GM19468 (cell line): Measurements from ENCODE around the gene REXO2.
A peak's percentile ranks its signal among the peaks of the same experiment; 100 is the strongest.

Experiments
- ATAC-seq: cut with Tn5 transposase; IDR thresholded peaks from one replicate; pipeline ENCODE4 v1.9.1; 2021; ENCODE audit warnings: mild to moderate bottlenecking, moderate library complexity, moderate number of reproducible peaks; ENCODE audit not compliant: unreplicated experiment; ENCODE audit errors: extremely low read depth

Gene REXO2

DNA sequence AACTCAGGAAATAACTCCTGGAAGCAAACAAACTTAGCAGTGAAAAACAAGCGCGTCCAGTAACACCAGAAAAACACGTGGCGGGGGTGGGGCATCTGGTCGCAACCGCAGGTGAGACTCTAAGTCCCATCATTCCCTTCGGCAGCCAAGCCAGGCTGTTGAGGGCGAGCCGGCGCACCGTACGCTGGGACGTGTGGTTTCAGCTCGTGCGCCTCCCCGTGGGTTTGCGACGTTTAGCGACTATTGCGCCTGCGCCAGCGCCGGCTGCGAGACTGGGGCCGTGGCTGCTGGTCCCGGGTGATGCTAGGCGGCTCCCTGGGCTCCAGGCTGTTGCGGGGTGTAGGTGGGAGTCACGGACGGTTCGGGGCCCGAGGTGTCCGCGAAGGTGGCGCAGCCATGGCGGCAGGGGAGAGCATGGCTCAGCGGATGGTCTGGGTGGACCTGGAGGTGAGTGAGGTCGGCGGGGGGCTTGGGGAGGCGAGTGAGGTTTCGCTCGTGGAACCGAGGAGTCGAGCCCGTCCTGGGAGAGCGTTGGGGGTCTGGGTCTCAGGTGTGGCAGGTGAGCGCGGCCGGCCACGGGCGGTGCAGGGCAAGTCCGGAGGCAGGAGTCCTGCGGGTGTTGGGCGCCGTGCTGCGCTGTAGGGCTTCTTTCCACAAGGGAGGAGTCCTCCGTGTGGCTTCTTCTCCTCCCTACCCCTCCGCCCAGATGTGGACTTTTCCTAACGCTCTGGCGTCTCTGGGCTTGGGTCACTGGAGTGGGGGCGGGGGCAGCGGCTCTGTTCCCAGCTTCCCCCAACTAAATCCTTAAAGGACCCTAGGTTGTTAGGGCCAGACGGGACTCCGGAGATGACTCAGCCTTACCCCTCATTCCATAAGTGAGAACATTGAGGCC, at the start of gene REXO2:
Gene REXO2, plus strand, starts transcription at position 239 of the 892 bp plus-strand sequence. Its CDS starts 62 bp downstream, at position 301.
- ATAC-seq = peak; percentile 97

DNA sequence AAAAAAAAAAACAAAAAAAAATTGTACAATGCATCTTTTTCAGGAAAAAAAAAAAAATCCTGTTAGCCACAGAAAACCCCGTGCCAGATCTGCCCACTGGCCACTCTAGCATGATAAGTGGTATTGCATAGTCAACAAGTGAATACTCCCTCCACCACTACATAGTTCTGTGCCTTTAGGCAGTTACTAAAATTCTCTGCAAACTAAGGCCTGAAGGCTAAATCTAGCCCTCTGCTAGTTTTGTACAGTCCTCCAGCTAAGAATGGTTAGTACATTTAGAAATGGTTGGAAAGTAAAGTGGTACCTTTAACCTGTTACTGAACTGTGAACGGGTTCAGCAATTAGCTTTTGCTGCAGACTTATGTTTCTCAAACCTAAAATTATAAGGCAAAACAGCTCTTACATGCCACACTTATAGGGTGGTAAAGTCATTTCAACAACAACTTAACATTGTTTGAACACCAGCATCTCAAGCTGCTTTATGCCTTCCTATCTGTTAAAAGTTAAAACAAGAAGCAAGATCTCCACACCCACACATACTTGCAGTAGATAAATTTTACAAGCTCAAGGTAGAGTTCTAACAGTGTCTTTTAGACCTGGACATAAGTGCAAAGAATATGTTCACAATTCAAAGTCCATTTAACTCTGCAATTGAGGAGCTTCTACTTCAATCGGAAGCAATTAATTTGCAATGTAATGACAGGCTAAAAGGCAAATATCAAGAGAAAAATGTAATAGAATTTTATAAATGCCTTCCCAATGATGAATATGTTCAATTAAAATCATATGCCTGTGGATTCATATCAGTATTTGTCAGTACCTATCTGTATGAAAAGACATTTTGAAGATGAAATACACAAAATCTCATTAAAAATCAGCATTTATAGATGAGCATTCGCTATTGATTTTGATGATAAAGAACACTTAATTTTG, 46.3 kb upstream of the REXO2 start:
- ATAC-seq = no peak

DNA sequence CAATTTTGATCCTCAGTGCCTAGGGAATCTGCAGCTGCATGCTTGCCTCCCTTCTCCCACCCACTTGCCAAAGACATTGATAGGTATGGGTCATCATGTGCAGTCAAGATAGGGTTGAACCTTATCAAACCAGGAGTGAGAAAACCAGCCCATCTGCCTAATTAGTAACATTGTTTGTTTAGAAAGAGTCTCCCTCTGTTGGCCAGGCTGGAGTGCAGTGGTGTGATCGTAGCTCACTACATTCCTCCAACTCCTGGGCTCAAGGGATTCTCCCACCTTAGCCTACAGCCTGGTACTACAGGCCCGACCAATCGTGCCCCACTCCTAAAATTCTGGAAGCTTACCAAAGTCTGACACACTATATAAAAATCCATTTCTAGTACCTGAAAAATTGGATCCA, 43.5 kb upstream of the REXO2 start:
- ATAC-seq = no peak

DNA sequence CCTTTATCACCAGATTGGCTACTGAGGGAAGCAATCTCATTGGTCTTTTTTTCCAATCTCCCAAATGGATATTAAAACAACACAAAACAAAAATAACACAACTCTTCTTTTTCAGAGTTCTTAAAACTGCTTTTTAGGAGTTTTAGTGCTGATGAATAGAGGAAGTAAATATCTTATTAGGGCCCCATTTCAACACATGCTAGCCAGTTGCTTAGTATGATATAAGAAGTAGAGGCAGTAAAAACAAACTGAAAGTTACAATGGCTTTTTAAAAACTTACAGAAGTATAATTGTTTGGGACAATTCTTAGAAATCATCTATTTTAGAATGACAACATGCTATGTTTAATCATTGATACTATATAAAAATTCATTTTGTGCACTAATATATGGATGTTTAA, 42.4 kb upstream of the REXO2 start:
- no peak for ATAC-seq

DNA sequence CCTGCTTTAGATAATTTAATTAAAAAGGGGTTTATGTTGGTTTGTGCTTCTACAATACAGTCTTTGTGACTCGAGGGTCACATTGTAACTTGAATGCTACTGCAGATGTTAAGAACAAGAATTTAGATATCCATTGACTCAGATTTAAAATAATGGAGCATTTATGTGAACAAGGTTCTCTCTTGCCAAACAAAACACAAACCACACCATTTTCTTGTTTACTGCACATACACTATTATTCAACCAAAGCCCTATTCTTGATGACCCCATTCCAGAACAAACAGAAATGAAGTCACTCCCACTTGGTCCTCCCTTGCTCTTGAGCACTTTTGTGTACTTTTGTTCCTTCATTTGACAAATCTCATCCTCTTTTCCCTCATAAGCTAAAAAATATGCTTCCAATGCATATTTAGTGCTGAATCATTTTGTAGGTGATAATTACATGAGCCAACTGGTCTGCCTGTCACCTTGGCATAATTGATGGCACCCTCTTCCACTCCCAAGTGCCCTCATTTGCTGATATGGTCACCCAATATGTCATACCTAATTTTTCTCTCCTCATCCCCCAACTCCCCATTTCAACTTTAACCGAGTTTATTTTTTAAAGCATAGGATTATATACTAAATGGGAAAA, 41.8 kb upstream of the REXO2 start:
- no peak for ATAC-seq

DNA sequence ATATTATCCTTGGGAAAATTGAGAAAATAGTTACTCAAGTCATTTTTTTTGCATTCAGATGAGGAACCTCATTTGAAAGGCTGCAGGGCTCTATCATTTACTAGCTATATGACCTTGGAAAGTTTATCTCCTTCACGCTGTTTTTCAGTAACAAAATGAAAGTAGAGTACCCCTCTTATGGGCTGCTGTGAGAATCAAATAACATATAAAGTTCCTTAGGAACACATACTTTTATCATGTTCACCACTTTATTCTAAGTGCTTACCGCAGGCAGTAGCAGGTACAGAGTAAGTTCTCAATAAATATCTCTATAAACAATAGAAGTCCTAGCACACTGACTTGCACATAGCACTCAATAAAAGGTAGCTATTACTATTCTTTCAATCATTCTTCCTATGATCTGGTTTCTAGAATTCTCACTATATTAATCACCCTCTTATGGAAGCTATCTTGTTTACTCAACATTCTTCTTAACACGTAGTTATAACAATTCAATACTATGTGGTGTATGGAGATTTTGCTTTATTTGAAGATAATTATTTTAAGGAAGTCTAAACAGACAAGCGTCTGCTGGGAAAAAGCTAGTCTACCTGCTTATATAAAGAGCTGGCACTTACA, 40.9 kb upstream of the REXO2 start:
- ATAC-seq = no peak

DNA sequence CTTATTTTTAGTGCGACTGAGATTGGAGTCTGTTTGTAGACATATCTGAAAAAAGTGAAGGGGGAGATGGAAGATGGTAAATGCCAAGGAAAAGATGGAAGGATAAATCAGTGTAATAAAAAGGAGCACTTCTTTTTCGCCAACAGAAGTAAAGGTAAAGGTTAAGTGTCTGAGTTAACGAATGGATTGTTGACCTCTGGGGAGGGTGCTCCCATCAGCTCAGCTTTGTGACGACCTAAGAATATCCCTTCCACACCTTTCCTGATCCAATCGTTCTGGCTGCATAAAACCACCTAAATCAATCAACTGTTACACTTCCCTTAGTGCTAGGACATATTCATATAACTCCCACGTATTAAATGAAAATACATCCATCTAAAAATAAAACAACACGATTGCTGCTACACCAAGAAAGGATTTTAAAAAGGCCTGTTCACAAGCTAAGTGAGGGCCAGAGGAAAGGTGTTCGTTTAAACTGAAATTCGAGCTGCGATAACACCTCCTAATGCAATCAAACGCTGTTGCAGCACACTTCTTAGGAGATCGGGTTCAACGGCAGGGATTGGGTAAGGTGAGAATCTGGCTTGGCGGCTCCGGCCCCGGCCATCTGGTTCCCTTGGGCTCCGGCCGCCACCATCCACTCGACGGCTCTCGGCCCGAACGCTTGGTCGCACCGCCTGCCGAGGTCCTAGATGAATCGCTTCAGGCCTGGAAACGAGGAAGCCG, 39.6 kb upstream of the REXO2 start:
- no peak for ATAC-seq

DNA sequence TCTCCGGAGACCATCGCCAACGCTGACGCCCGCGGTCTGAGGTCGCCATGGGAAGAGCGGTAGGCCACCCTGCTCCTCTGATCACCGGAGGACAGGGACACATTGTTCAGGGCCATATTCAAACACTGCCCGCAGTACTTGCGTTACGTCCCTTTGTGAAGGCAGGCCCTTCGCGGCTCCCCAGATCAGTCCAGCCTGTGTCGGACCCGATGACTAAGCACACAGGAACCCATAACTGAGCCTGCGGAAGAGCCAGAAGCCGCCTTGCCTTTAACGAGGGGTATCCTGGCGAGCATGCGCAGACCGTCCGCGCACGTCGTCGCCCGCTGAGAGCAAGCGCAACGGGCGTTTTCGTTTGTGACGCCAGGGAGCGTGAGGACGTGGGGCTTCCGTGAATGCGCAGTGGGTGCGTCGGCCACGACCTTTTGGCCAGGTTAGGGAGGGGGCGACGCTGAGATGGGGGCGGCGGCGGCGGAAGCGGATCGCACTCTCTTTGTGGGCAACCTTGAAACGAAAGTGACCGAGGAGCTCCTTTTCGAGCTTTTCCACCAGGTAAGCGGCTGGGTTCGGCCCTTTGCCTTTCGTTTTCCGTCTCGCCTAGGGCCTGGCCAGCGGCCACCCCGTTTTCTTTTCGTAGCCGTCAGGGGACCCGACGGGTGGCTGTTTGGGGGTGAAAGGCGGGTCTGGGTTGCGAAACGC, 38.9 kb upstream of the REXO2 start, which contains the start of the genes C11orf71 and RBM7:
Gene C11orf71, minus strand, starts transcription at position 296 of the 699 bp plus-strand sequence. Its CDS starts 180 bp downstream, at position 116.
Gene RBM7, plus strand, starts transcription at position 451 of the 699 bp plus-strand sequence. Its CDS starts 6 bp downstream, at position 457.
- ATAC-seq = peak; percentile 94

DNA sequence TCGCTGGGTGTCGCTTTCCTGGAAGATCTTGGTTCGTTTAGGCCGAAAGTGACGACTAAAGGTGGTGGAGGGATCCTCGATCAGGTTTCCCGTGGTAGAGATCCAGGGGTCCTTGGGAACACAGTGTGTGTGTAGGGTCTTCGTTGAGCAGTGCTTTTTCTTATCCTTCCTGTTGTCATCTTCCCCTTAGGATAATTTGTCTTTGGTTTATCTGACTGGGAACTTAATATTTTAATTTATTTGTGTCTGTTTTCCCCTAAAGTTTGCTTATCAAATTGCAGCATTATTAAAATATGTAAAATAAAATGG, 38.4 kb upstream of the REXO2 start:
- ATAC-seq = no peak

DNA sequence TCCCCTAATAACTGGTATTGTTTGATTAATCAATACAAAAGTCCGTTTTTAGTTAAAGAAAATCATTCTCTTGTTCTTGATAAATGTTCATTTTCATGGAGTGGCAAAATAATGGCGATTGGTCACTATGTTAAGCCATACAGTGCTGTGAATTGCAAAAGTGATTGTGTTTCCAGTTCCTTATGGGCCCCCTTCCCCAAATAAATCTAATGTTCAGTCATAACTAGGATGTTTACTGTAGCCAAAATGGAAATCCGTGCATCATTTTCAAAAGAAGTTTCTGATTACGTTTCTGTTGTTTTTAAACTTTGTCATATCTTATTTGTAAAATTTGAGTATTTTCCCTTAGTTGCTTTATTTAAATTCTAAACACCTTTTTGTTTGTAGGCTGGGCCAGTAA, 38.0 kb upstream of the REXO2 start:
- no peak for ATAC-seq

DNA sequence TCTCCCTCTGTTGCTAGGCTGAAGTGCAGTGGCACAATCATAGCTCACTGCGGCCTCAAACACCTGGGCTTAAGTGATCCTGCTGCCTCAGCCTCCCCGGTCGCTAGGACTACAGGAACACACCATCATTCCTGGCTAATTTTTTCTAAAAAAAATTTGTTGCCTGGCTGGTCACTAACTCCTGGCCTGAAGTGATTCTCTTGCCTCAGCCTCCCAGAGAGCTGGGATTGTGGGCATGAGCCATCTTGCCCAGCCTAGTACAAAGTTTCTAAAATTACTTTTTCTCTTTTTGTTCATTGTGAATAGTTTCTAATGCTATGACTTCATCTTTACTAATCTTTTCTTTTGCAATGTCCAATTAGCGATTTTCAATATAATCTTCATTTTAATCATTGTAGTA, 26.3 kb upstream of the REXO2 start:
- no peak for ATAC-seq

DNA sequence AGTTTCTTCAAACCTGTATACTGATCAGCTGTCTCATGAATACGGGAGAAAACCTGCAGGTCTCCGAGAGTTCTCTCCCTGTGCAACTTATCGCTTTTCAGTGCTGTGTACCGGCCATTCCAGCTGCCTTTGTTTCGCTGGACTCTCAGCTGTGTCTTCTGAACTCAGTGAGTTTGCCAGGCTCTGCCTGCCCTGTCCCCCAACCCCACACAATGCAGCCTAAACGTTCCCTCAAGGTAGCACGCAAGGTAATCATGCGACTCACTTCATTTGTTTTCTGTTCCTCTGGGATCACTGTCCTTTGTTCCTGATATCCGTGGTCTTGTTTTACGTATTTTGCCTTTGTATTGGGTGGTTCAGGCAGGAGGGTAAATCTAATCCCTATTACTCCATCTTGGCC, 25.3 kb upstream of the REXO2 start:
- ATAC-seq = no peak

DNA sequence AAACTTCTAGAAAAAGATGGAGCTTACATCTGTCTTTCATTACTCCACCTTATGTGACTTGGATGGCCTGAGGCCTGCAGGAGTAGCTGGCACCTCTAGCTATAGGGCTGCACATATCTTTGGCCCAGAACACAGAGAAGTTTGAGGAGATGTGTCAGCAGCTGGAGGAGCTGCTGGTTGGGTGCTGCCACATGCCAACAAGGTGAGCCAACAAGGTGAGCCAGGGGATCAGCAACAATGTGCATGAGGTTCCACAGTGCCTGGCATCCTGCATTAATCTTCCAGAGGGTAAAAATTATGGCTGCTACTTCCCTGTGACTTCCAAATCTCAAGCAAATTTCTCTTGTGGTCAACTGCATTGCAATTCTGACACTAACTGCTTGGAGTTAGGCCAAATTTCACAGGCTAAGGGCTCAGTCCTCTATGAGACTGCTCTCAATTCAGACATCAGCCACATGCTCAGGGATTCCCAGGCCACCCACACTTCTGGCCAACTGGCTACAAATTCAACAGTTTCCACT, 22.8 kb upstream of the REXO2 start:
- ATAC-seq = no peak

DNA sequence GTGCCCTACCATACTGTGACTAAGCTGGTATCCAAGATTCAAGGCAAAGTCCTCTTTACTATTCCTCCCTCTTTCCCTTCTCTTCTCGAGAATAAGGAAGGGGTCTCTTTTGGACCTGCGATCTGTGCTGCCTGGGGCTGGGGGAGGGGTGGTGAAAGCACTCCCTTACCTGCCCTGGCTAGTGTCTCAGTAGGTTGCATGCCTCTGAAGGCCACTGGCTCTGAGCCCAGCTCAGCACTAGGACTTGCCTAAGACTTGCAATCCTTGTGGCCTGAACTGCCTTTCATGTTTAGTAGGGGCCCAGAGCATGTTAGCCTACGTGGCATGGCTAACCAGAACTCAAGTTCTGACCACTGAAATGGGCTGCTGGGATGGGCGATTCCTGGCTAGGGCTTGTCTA, 13.0 kb upstream of the REXO2 start:
- no peak for ATAC-seq

DNA sequence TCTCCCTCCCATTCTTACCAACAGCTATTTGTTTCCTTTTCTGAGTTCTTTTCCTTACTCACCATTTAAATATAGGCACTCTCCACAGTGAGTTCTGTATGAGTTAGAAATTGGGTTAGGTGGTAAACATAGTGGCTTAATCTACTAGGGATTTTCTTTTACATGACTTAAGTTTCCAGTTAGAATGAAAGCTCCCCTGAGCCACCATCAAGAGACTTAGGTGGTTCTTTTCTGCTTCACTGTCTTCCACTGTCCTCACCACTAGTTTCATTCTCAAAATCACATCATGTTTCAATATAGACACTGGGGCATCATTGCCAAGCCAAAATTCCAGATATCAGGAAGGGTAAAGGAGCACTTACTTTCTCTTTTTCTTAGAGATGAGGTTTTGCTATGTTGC, 9.0 kb upstream of the REXO2 start:
- ATAC-seq = no peak

DNA sequence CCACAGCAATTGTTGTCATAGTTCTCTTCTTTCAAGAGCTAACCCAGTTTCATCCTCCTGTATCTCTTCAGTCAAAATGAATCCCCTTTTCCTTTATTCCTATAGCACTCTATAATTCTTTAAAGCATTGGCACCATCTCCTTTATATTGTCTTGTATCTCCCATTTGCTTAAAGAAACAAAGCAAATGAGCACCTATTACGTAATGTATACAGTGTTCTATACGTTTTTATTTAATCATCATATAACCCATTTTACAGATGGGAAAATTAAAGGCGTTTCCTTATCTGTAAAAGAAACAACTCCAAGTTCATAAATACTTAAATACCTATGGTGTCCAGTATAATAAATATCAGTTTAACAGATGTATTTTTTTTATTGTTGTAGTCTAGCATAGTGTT, 6.4 kb upstream of the REXO2 start:
- ATAC-seq = no peak

DNA sequence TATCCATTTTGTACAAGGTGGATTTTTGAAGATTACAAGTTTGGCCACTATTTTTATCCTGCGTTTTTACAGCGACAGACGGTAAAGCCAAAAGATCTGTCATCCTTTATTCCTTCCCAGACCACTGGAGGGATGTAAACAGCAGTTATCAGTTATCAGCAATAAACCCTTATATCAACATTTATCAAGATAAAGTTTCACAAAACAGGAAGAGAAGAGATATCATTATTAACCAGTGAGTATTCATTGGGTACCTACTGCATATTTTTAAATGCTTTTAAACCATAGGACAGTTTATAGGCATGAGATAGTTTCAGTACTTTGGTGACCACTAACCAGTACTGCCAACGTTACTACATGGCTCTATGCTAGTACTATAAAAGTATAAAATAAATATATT, 5.9 kb upstream of the REXO2 start:
- no peak for ATAC-seq

DNA sequence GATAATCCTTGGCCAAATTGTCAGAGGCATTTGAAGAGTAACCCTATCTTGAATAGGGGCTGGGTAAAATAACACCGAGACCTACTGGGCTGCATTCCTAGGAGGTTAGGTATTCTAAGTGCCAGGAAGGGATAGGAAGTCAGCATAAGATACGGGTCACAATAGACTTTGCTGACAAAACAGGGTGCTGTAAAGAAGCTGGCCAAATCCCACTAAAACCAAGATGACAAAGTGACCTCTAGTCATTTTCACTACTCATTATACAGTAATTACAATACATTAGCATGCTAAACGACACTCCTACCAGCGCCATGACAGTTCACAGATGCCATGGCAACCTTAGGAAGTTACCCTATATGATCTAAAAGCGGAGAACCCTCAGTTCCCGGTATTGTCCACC, 964 bp upstream of the REXO2 start:
- no peak for ATAC-seq
